ENCODE data around the gene ARPC5L.

GRCh38 chr9:124914753-124915405, 52.9 kb downstream of the ARPC5L start:
- no peak for TF ChIP-seq POLR2A (IDR thresholded peaks at IDR 0.05)
- TF ChIP-seq CTCF (IDR thresholded peaks at IDR 0.05): no peak

Measured in right lobe of liver (tissue), 4 donors.